ENCODE measurements around the gene ABCA3. TPM values are rescaled to one million over a fixed set of nuclear protein-coding genes. Genes with fewer than 3 reads are reported as not detected.

Gene ABCA3
- total RNA-seq, 4 donors from 2014 or later, result 1.3 to 18.7 (median 4.7) TPM

- H3K4me1 ChIP-seq, result no peaks in the 10 kb centered on the region
- no peak overlapping the region for H3K27ac ChIP-seq
- H3K36me3 ChIP-seq, result no peaks in the 10 kb centered on the region
- H3K4me3 ChIP-seq, result no peak overlapping the region
- TF ChIP-seq POLR2A (IDR thresholded peaks at IDR 0.05) (no peak), CTCF (IDR thresholded peaks at IDR 0.05) (no peak)
- H3K9me3 ChIP-seq, result no peaks in the 10 kb centered on the region
- no peaks in the 10 kb centered on the region for H3K27me3 ChIP-seq
- no peak for DNase-seq
- intact Hi-C loops (cut with DNase I; ENCODE audit: low total_unique reads), result no loop called here
Observed at GRCh38 chr16:2278956-2279800, 61.4 kb downstream of the ABCA3 start.

- Histone ChIP-seq H3K27ac (no peak overlapping the region), H3K9me3 (no peaks in the 10 kb centered on the region), H3K27me3 (no peaks in the 10 kb centered on the region), H3K4me1 (no peaks in the 10 kb centered on the region), H3K4me3 (no peak overlapping the region), H3K36me3 (no peaks in the 10 kb centered on the region)
- TF ChIP-seq CTCF (IDR thresholded peaks at IDR 0.05) (no peak), POLR2A (IDR thresholded peaks at IDR 0.05) (no peak)
- intact Hi-C loops (cut with DNase I; ENCODE audit: low total_unique reads), result no loop called here
- DNase-seq, result no peak
Observed at GRCh38 chr16:2278272-2278608, 62.3 kb downstream of the ABCA3 start.

- Histone ChIP-seq H3K4me3 (no peak overlapping the region), H3K27ac (no peak overlapping the region), H3K27me3 (no peaks in the 10 kb centered on the region), H3K4me1 (no peaks in the 10 kb centered on the region), H3K36me3 (no peaks in the 10 kb centered on the region), H3K9me3 (no peaks in the 10 kb centered on the region)
- TF ChIP-seq CTCF (IDR thresholded peaks at IDR 0.05) (no peak), POLR2A (IDR thresholded peaks at IDR 0.05) (no peak)
- no peak for DNase-seq
- intact Hi-C loops (cut with DNase I; ENCODE audit: low total_unique reads), result no loop called here
Observed at GRCh38 chr16:2277466-2278271, 62.9 kb downstream of the ABCA3 start.

GRCh38 chr16:2276368-2277195, 63.9 kb downstream of the ABCA3 start:
- Histone ChIP-seq H3K4me1 (no peaks in the 10 kb centered on the region), H3K27me3 (no peaks in the 10 kb centered on the region), H3K9me3 (no peaks in the 10 kb centered on the region), H3K27ac (no peak overlapping the region), H3K4me3 (no peak overlapping the region), H3K36me3 (no peaks in the 10 kb centered on the region)
- intact Hi-C loops (cut with DNase I; ENCODE audit: low total_unique reads), result no loop called here
- no peak for DNase-seq
- TF ChIP-seq POLR2A (IDR thresholded peaks at IDR 0.05), result no peak
- no peak for TF ChIP-seq CTCF (IDR thresholded peaks at IDR 0.05)
